GM21737 (cell line): ENCODE data around the gene FAM236B.
A peak's percentile ranks its signal among the peaks of the same experiment; 100 is the strongest.
"Not testable (repeated sequence)": the region's sequence is repeated elsewhere in the genome, so short reads cannot be mapped to it uniquely, and the experiment has no call there.

ENCODE experiments used
- ATAC-seq: cut with Tn5 transposase; IDR thresholded peaks from one replicate; pipeline ENCODE4 v1.9.1; 2021; ENCODE audit warnings: mild to moderate bottlenecking, moderate library complexity; ENCODE audit not compliant: unreplicated experiment

FAM236B gene

DNA sequence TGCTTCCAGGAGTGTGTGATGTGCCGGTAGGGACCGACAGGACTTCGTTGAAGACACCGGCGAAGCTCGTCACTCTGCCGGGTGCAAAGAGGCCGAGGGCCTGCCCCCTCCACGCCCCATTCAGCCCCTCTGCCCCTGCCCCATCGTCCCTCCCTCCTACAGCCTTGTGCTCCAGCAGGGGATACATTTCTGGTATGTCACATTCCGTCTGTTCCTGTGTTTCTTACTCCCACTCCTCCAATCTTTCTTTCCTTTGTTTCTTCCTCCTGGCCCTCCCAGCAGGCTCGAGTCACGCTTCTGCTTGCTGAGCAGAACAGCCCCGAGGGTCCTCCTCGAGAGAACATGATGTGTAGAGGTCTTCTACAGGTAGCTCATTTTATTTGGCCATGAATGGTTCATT lies at the start of gene FAM236B:
TSS of gene FAM236B (minus strand) at position 101 of the 400 bp plus-strand sequence. CDS start at position 1, 100 bp downstream.
- not testable (repeated sequence) for ATAC-seq

DNA sequence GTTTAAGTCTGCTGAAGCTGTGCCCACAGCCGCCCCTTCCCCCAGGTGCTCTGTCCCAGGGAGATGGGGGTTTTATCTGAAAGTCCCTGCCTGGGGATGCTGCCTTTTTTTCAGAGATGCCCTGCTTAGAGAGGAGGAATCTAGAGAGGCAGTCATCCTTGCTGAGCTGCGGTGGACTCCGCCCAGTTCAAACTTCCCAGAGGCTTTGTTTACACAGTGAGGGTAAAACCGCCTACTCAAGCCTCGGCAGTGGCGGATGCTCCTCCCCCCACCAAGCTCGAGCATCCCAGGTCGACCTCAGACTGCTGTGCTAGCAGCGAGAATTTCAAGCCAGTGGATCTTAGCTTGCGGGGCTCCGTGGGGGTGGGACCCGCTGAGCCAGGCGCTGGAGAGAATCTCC lies 48.2 kb upstream of the FAM236B start:
- not testable (repeated sequence) for ATAC-seq

DNA sequence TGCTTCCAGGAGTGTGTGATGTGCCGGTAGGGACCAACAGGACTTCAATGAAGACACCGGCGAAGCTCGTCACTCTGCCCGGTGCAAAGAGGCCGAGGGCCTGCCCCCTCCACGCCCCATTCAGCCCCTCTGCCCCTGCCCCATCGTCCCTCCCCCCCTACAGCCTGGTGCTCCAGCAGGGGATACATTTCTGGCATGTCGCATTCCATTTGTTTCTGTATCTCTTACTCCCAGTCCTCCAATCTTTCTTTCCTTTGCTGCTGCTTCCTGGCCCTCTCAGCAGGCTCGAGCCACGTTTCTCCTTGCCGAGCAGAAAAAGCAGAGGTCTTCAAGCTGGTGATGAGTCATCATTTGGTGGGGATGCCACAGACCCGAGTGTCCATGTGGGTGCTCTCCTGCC lies 25.6 kb upstream of the FAM236B start, which contains the start of gene FAM236D:
TSS of gene FAM236D (minus strand) at position 101 of the 400 bp plus-strand sequence. CDS start at position 1, 100 bp downstream.
- not testable (repeated sequence) for ATAC-seq

DNA sequence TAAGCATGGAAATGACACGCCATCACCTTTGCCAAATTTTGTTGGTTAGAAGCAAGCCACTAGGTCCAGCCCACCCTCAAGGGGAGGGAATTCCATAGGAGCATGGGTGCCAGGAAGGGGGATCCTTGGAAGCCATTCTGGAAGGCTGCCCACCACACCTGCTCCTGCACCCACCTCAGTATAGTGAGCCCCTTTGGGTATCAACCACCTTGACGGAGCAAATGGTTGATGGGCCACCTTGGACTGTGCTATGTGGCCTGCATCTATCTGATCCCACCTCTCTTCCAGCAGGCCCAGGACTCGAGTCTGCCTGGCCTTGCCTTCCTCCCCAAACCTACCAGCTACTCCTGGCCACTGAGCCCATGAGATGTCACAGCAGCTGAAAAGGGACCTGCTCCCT lies 7.9 kb upstream of the FAM236B start:
- not testable (repeated sequence) for ATAC-seq

DNA sequence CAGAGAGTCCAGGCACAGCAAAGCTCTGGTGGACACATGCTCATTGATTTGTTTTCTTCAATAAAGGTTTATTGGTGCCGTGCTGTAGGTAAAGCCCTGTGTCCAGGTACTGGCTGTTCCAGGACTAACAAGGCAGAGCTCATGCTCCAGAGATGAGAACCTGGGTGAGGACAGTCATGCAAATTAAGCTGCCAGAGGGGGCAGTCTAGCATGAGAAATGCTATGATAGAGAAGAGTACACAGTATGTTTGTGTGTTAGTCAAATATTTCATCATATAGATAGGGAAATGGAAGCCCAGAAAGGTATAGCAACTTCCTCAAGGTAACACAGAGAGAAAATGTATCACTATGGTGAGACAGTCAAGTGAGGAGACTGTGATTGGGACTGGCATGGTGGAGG lies 5.7 kb upstream of the FAM236B start:
- not testable (repeated sequence) for ATAC-seq

DNA sequence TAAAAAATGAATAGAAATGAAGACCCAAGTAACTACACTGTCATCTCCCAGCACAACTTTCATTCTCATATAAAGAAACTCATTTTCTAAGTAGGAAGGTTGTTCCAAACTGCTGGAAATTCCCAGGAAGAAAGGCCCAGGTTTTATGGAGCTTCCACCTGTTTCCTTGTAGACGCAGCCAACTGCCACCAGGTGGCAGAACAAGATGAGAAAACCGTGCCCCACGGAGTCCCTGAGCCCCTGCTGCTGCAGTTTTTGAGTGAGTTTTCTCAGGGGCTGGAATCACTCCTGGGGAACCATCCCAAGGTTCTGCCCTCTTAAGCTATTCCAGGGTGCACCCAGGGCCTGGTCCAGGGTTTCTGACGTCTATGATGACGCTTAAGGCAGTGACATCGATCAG lies 1.5 kb upstream of the FAM236B start:
- ATAC-seq = not testable (repeated sequence)

DNA sequence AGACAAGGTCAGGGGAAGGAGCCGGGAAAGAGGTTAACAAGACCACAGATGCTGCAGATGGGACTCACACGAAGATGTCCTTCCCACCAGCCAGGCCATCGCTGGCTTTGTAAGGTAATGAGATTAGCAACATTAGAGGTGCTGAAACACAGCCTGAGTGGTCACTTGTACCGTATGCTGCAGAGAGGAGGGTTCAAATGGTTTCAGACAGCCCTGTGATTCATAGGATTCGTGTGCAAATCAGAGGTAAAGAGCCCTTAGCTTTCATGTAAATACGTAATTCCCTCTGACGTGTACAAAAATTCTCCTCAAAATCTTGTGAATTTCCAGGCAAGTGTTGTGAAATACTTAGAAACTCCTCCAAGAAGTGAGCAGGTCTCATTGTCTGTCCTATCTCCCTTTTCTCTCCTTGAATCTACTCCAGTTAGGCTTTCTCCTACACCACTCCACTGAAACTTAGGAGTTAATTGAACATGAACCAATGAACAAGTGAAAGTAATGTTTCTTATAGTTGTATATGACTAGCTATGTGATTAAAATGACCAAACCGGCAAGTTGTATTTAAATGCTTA lies 991 bp upstream of the FAM236B start:
- ATAC-seq = not testable (repeated sequence)

DNA sequence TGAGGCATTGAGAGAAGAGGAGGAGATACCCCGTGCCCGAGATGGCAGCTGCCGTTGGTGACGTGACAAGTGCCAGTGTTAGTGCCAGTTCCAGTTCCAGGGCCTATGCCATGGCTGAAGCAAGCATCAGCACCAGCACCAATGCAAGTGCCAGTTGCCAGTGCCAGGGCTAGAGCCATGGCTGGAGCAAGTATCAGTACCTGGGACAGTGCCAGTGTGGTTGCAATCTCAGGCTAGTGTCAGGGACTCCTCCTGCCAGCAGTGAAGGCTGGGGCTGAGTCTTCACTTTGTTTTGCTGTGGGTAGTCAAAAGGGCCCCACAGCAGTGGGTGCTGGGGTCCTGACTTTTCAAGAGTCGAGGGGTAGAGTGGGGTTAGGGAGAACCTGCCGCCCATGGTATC lies 4.3 kb downstream of the FAM236B start:
- not testable (repeated sequence) for ATAC-seq

DNA sequence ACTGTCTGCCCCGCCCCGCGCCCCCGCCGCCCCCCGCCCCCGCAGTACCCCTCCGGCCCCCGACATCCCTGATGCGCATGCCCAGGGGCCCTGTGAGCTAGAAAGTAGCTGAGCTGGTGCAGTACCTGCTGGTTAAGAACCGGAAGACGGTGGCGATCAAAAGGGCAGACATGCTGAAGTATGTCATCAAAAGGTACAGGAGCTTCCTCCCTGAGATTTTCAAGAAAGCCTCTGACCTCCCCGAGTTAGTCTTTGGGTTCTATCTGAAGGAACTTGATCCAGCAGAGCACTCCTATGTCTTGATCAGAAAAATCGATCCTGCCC lies 5.0 kb downstream of the FAM236B start:
- peak; percentile 72 for ATAC-seq

DNA sequence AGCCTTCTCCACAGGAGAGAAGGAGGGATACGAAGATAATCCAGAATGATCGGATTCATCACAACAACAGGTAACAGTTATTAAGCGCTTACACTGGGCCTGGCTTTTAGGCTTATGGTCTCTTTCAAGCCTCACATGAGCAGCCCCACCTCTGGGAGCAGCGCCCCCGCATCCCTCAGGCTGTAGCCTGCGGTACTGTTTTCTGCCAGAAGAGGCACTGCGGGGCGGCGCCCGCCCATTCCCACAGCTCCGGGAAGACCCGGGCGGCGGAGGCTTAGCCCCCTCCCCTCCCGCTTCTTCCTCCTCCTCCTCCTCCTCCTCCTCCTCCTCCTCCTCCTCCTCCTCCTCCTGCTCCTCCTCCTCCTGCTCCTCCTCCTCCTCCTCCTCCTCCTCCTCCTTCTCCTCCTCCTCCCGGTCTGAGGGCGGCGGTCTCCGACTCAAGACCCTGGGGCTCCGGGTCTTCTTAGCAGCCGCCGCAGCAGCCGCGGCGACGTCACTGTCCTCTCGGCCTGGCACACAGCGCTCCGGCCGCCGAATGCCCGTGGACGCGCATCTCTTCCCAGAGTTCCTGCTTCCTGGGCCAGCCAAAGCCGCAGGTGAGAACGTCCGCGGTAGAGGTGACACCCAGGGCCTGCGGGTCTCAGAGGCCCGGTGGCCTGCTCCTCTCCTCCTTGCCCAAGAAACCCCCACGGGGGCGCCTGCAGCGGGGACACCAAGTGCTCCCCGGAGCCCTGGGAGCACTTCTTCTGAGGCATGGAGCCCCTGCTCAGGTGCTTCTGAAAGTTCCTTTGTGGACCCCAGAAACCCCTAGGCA lies 5.6 kb downstream of the FAM236B start, which contains the start of gene DMRTC1B:
TSS of gene DMRTC1B (plus strand) at position 238 of the 814 bp plus-strand sequence. CDS start 68,246 bp downstream, outside the sequence.
- peak; percentile 67 for ATAC-seq

DNA sequence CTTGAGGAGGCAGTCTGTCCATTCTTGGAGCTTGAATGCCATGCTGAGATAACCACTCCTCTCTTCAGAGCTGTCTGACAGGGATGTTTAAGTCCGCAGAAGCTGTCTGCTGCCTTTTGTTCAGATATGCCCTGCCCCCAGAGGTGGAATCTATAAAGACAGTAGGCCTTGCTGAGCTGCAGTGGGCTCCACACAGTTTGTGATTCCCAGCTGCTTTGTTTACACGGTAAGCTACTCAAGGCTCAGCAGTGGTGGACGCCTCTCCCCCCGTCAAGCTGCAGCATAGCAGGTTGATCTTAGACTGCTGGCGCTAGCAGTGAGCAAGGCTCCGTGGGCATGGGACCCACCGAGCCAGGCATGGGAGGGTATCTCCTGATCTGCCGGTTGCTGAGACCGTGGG lies 22.0 kb downstream of the FAM236B start:
- ATAC-seq = not testable (repeated sequence)

DNA sequence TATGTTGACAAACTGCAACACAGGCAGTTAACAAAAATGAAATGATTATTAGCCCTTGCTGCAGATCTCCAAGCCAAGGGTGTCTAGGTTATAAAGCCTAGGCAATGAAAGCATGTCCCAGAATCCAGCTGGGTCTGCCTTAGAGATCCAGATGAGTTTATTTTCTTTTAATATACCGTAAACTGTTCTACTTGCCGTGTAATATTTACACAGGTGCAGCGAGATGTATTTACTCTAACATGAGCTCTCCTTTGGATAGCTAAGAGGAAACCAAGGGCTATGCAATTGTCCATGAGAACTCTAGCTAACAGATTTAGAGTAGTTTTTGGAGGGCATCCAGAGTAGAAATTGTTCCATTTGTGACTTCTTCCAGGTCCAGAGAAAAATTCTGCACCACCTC lies 33.9 kb downstream of the FAM236B start:
- not testable (repeated sequence) for ATAC-seq

DNA sequence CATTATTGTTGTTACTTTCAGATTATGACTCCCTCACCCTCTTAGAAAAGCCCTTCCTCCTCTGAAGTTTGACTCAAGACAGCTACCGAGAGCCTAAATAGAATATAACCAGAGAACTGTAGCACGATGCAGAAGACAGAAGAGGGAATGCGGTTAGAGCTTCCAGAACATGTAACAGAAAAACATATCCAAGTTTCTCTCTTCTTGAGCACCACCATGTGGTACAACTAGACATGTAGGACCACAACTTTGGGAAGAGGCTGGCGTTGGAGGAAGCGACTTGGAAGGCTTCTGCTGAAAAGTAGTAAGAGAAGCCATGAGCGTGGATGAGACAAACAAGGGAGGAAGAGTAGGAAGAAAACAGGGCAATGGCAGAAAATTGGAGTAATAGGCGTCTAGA lies 36.9 kb downstream of the FAM236B start:
- ATAC-seq = not testable (repeated sequence)

DNA sequence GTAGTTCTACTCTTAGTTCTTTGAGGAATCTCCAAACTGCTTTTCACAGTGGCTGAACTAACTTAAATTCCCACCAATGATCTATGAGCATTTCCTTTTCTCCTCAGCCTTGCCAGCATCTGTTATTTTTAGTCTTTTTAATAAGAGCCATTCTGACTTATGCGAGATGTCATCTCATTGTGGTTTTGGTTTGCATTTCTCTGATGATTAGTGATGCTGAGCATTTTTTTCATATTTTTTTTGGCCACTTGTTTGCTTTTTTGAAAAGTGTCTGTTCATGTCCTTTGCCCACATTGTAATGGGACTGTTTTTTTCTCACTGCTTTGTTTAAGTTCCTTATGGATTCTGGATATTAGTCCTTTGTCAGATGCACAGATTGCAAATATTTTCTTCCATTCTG lies 46.9 kb downstream of the FAM236B start:
- no peak for ATAC-seq

DNA sequence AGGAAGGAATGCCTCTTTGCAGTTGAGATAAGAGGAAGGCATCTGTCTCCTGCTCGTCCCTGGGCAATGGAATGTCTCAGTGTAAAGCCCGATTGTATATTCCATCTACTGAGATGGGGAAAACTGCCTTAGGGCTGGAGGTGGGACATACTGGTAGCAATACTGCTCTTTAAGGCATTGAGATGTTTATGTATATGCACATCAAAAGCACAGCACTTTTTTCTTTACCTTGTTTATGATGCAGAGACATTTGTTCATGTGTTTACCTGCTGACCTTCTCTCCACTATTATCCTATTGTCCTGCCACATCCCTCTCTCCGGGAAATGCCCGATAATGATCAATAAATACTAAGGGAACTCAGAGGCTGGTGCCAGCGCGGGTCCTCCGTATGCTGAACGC lies 48.8 kb downstream of the FAM236B start:
- not testable (repeated sequence) for ATAC-seq
